ENCODE data around the gene CDKN2A. TPM values are rescaled to one million over a fixed set of nuclear protein-coding genes. Genes with fewer than 3 reads are reported as not detected.

The CDKN2A gene
- total and polyA plus RNA-seq, 9 of the 15 experiments (the other 6 are each of a cell fraction or from before 2014, with no cell fraction given): not detected

DNA sequence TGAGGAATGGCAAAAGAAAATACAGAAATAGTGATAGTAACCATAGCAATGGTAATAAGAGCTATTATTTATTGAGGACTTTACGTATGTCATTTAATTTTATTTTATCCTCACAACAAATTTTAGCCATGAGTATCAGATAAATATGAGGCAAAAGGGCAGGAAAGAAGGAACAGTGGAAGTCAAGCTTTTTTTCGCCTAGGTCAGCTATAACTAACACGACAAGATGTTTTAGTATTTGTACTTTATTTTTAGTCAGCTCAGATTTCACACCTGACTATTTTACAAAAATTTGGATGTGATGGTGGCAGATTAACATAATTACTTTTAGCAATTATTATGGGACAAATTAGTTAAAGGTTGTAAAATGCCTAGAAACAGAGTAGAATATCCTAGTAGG lies 49.7 kb upstream of the CDKN2A start (continued):
- TF ChIP-seq PATZ1 (CRISPR knock-in tag; IDR thresholded peaks at IDR 0.05; ENCODE audit: borderline replicate concordance) (no peak), PHF8 (IDR thresholded peaks at IDR 0.05; ENCODE audit: borderline replicate concordance, low read length) (no peak), HIVEP1 (CRISPR knock-in tag; IDR thresholded peaks at IDR 0.05) (no peak), PML (IDR thresholded peaks at IDR 0.05; ENCODE audit: low read length) (no peak), ZNF57 (CRISPR knock-in tag; IDR thresholded peaks at IDR 0.05) (no peak)
- TF ChIP-seq, protein P1, sequence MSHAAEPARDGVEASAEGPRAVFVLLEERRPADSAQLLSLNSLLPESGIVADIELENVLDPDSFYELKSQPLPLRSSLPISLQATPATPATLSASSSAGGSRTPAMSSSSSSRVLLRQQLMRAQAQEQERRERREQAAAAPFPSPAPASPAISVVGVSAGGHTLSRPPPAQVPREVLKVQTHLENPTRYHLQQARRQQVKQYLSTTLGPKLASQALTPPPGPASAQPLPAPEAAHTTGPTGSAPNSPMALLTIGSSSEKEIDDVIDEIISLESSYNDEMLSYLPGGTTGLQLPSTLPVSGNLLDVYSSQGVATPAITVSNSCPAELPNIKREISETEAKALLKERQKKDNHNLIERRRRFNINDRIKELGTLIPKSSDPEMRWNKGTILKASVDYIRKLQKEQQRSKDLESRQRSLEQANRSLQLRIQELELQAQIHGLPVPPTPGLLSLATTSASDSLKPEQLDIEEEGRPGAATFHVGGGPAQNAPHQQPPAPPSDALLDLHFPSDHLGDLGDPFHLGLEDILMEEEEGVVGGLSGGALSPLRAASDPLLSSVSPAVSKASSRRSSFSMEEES (CRISPR knock-in tag; IDR thresholded peaks at IDR 0.05): no peak
- TF ChIP-seq, protein P2, sequence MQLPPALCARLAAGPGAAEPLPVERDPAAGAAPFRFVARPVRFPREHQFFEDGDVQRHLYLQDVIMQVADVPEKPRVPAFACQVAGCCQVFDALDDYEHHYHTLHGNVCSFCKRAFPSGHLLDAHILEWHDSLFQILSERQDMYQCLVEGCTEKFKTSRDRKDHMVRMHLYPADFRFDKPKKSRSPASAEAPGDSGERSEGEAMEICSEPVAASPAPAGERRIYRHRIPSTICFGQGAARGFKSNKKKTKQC (CRISPR knock-in tag; IDR thresholded peaks at IDR 0.05): no peak

- H3K27me3 ChIP-seq (ENCODE audit: control insufficient read depth in 2 of 2, insufficient read depth in 2 of 2, low read length in 2 of 2): no peaks in the 10 kb centered on the region
- H2AFZ ChIP-seq (ENCODE audit: low read depth, low read length): no peak overlapping the region
- H3K9me1 ChIP-seq (ENCODE audit: control insufficient read depth, insufficient read depth, low read length): no peaks in the 10 kb centered on the region
- H3K27ac ChIP-seq (ENCODE audit: extremely low read depth, low read depth, low read length): no peak overlapping the region
- H3K4me3 ChIP-seq: no peak overlapping the region
- FAIRE-seq (no peak), ATAC-seq (no peak), DNase-seq (ENCODE audit: extremely low read depth in 1 of 4, low spot score in 3 of 4) (no peak)
- BruUV-seq (replicated peaks): no TSS peak
- H3K4me1 ChIP-seq (replicated peaks in 1 of 2; ENCODE audit: control insufficient read depth in 2 of 2, insufficient read depth in 2 of 2, low read length in 2 of 2): no peaks in the 10 kb centered on the region
- no peaks in the 10 kb centered on the region for H3K79me2 ChIP-seq (ENCODE audit: control insufficient read depth, insufficient read depth, low read length)
- H3K9ac ChIP-seq (ENCODE audit: insufficient read depth in 1 of 2, low read depth in 2 of 2, low read length in 2 of 2): no peak overlapping the region
- no peaks in the 10 kb centered on the region for H3K36me3 ChIP-seq (ENCODE audit: control insufficient read depth, insufficient read depth, low read length)
- POLR2A ChIA-PET: no interaction called here
- no peaks in the 10 kb centered on the region for H3K9me3 ChIP-seq (replicated peaks; ENCODE audit: control insufficient read depth, insufficient read depth, low read depth, low read length)
- CTCF ChIA-PET (ENCODE audit: low intra/inter-chr PET ratio): no interaction called here
- H3K4me2 ChIP-seq (ENCODE audit: insufficient read depth, low read length): no peak overlapping the region
- intact Hi-C loops (cut with micrococcal nuclease) (no loop called here), in situ Hi-C loops (cut with MboI) (no loop called here)
- no CpG with 5 or more reads among the region's 1 CpG for WGBS (ENCODE audit: insufficient coverage, low coverage, missing lambda C conversion rate)
- H4K20me1 ChIP-seq (replicated peaks; ENCODE audit: control insufficient read depth, insufficient read depth, low read length): no peaks in the 10 kb centered on the region
- TF ChIP-seq, protein P1 (CRISPR knock-in tag; IDR thresholded peaks at IDR 0.05): no peak
- TF ChIP-seq TSC22D4 (tag; IDR thresholded peaks at IDR 0.05) (no peak), GTF2E2 (tag; IDR thresholded peaks at IDR 0.05) (no peak), STAT5A (IDR thresholded peaks at IDR 0.05; ENCODE audit: borderline replicate concordance, low read length) (no peak), SMARCA5 (IDR thresholded peaks at IDR 0.05) (no peak), MBD2 (IDR thresholded peaks at IDR 0.05; ENCODE audit: borderline replicate concordance, low read depth) (no peak), CBX2 (IDR thresholded peaks at IDR 0.05; ENCODE audit: insufficient read depth, low read length, poor library complexity, severe bottlenecking) (no peak), CCAR2 (IDR thresholded peaks at IDR 0.05; ENCODE audit: low read depth, low read length) (no peak), SRSF7 (optimal IDR thresholded peaks at IDR 0.05; ENCODE audit: low read depth, low read length) (no peak), XRCC5 (IDR thresholded peaks at IDR 0.05; ENCODE audit: low read depth, low read length) (no peak), ZNF3 (CRISPR knock-in tag; IDR thresholded peaks at IDR 0.05) (no peak), ESRRA (IDR thresholded peaks at IDR 0.05; ENCODE audit: borderline replicate concordance, low read depth) (no peak)
These were observed 47.6 kb upstream of the CDKN2A start for GRCh38 chr9:22041775-22042174.

Measured in K562 (cell line).